GM12874 (cell line): ENCODE data around the gene PHB1.

Experiments used
- CTCF ChIP-seq: IDR thresholded peaks from 2 replicates; pipeline ENCODE4 v1.5.1; 2011; ENCODE audit warnings: low read depth, mild to moderate bottlenecking, control low read depth, low read length, moderate library complexity; ENCODE audit not compliant: insufficient read depth

PHB1 gene

GRCh38 chr17:49445591-49445990, 30.9 kb upstream of the PHB1 start:
- TF ChIP-seq CTCF = no peak

GRCh38 chr17:49444384-49444783, 29.7 kb upstream of the PHB1 start:
- TF ChIP-seq CTCF = no peak

GRCh38 chr17:49443862-49444261, 29.2 kb upstream of the PHB1 start:
- no peak for TF ChIP-seq CTCF

GRCh38 chr17:49442041-49442440, 27.4 kb upstream of the PHB1 start:
- TF ChIP-seq CTCF = no peak

GRCh38 chr17:49441578-49441977, 26.9 kb upstream of the PHB1 start:
- TF ChIP-seq CTCF = no peak

GRCh38 chr17:49440581-49440980, 25.9 kb upstream of the PHB1 start:
- no peak for TF ChIP-seq CTCF

GRCh38 chr17:49439673-49440571, 25.2 kb upstream of the PHB1 start:
- no peak for TF ChIP-seq CTCF
